WTC11 (cell line): ENCODE results near the gene PAPPA2. TPM values are rescaled to one million over a fixed set of nuclear protein-coding genes. Genes with fewer than 3 reads are reported as not detected.

ENCODE experiments used
- ATAC-seq: fragments of 200-7000 bp; cut with Tn5 transposase; 2 replicates; pipeline ENCODE4 v1.10.0; 2021; ENCODE audit warnings: mild to moderate bottlenecking, moderate library complexity
- CTCF ChIA-PET: fragments of 300-600 bp; sonication (Branson Sonifier 250); formaldehyde crosslinking; loops from one replicate; lab custom pipeline; 2021; ENCODE audit warnings: antibody characterized with exemption; lab: Charles Lee
- POLR2A ChIA-PET: fragments of 350-600 bp; sonication (Branson Sonifier 250); formaldehyde crosslinking; loops from one replicate; lab custom pipeline; 2021; ENCODE audit warnings: antibody characterized with exemption; lab: Charles Lee
- DNase-seq: peaks from one replicate; pipeline ENCODE4 v3.0.0; 2021; ENCODE audit warnings: low spot score
- H3K27ac Mint-ChIP-seq: 2 replicates; pipeline ENCODE4 v1.8.0; 2021; ENCODE audit warnings: mixed read lengths
- H3K27me3 Mint-ChIP-seq: 2 replicates; pipeline ENCODE4 v1.8.0; 2021; ENCODE audit warnings: low read depth, mild to moderate bottlenecking, moderate library complexity, mixed read lengths
- H3K36me3 Mint-ChIP-seq: 2 replicates; pipeline ENCODE4 v1.8.0; 2021; ENCODE audit warnings: mixed read lengths
- H3K4me1 Mint-ChIP-seq: 2 replicates; pipeline ENCODE4 v1.8.0; 2022; ENCODE audit warnings: mixed read lengths
- H3K4me3 Mint-ChIP-seq: 2 replicates; pipeline ENCODE4 v1.8.0; 2021; ENCODE audit warnings: mild to moderate bottlenecking, moderate library complexity, mixed read lengths
- H3K9me3 Mint-ChIP-seq: 2 replicates; pipeline ENCODE4 v1.8.0; 2021; ENCODE audit warnings: mixed read lengths
- ATF1 ChIP-seq: sonication (generic); formaldehyde crosslinking; IDR thresholded peaks from 2 replicates; pipeline ENCODE4 v1.8.1; 2023; ENCODE audit warnings: mild to moderate bottlenecking, moderate library complexity, missing genetic modification reagents
- ATF2 ChIP-seq: sonication (generic); formaldehyde crosslinking; IDR thresholded peaks from 2 replicates; pipeline ENCODE4 v1.8.1; 2022; ENCODE audit warnings: low read depth, missing genetic modification reagents, borderline replicate concordance
- E2F4 ChIP-seq: sonication (generic); formaldehyde crosslinking; IDR thresholded peaks from 2 replicates; pipeline ENCODE4 v1.8.1; 2022; ENCODE audit warnings: low read depth, mild to moderate bottlenecking, moderate library complexity, missing genetic modification reagents, borderline replicate concordance
- ESRRA ChIP-seq: sonication (generic); formaldehyde crosslinking; IDR thresholded peaks from 2 replicates; pipeline ENCODE4 v1.8.1; 2022; ENCODE audit warnings: mild to moderate bottlenecking, missing genetic modification reagents, borderline replicate concordance
- FOXK1 ChIP-seq: sonication (generic); formaldehyde crosslinking; IDR thresholded peaks from 2 replicates; pipeline ENCODE4 v1.8.0; 2022; ENCODE audit warnings: mild to moderate bottlenecking, moderate library complexity, missing genetic modification reagents
- FOXP1 ChIP-seq: sonication (generic); formaldehyde crosslinking; IDR thresholded peaks from 2 replicates; pipeline ENCODE4 v1.8.0; 2022; ENCODE audit warnings: missing genetic modification reagents, mild to moderate bottlenecking, moderate library complexity, borderline replicate concordance
- GABPB1 ChIP-seq: sonication (generic); formaldehyde crosslinking; IDR thresholded peaks from 2 replicates; pipeline ENCODE4 v1.8.1; 2023; ENCODE audit warnings: mild to moderate bottlenecking, missing genetic modification reagents
- GTF2I ChIP-seq: fragments of 250-450 bp; sonication (Bioruptor Pico); conservative IDR thresholded peaks from 2 replicates; pipeline ENCODE4 v1.4.0; 2021; ENCODE audit warnings: mild to moderate bottlenecking
- IRF2 ChIP-seq: sonication (generic); formaldehyde crosslinking; IDR thresholded peaks from 2 replicates; pipeline ENCODE4 v1.8.0; 2022; ENCODE audit warnings: low read depth, missing genetic modification reagents, borderline replicate concordance
- JAZF1 ChIP-seq: fragments of 250-450 bp; sonication (Bioruptor Pico); IDR thresholded peaks from 2 replicates; pipeline ENCODE4 v1.9.0; 2021; ENCODE audit warnings: moderate library complexity, mild to moderate bottlenecking, inconsistent platforms
- MLX ChIP-seq: sonication (generic); formaldehyde crosslinking; IDR thresholded peaks from 2 replicates; pipeline ENCODE4 v1.8.1; 2023; ENCODE audit warnings: mild to moderate bottlenecking, missing genetic modification reagents, moderate library complexity
- SMAD3 ChIP-seq: sonication (generic); formaldehyde crosslinking; IDR thresholded peaks from 2 replicates; pipeline ENCODE4 v1.8.0; 2022; ENCODE audit warnings: missing genetic modification reagents, mild to moderate bottlenecking, borderline replicate concordance
- SP1 ChIP-seq: sonication (generic); formaldehyde crosslinking; conservative IDR thresholded peaks from 2 replicates; pipeline ENCODE4 v1.8.1; 2022; ENCODE audit warnings: missing genetic modification reagents
- USF2 ChIP-seq: sonication (generic); formaldehyde crosslinking; IDR thresholded peaks from 2 replicates; pipeline ENCODE4 v1.8.1; 2023; ENCODE audit warnings: mild to moderate bottlenecking, missing genetic modification reagents, moderate library complexity
- ZNF263 ChIP-seq: sonication (generic); formaldehyde crosslinking; IDR thresholded peaks from 2 replicates; pipeline ENCODE4 v1.8.1; 2022; ENCODE audit warnings: low read depth, mild to moderate bottlenecking, moderate library complexity, missing genetic modification reagents
- ZNF416 ChIP-seq: fragments of 250-450 bp; sonication (Bioruptor Pico); IDR thresholded peaks from 2 replicates; pipeline ENCODE4 v1.9.0; 2021; ENCODE audit warnings: mild to moderate bottlenecking, inconsistent platforms
- ZNF512 ChIP-seq: sonication (generic); formaldehyde crosslinking; IDR thresholded peaks from 2 replicates; pipeline ENCODE4 v1.8.1; 2022; ENCODE audit warnings: missing genetic modification reagents, borderline replicate concordance
- ZNF671 ChIP-seq: fragments of 250-450 bp; sonication (Bioruptor Pico); IDR thresholded peaks from 2 replicates; pipeline ENCODE4 v1.8.0; 2021; ENCODE audit warnings: mild to moderate bottlenecking
- total RNA-seq: library from RNA; stranded (reverse); gene quantifications from 3 replicates; pipeline ENCODE4 v1.2.3, GENCODE V29; 2021
- TF ChIP-seq, protein P1 (sequence below): sonication (generic); formaldehyde crosslinking; IDR thresholded peaks from 2 replicates; pipeline ENCODE4 v1.8.0; 2023; ENCODE audit warnings: mild to moderate bottlenecking, missing genetic modification reagents
- TF ChIP-seq, protein P2 (sequence below): sonication (generic); formaldehyde crosslinking; IDR thresholded peaks from 2 replicates; pipeline ENCODE4 v1.8.0; 2022; ENCODE audit warnings: mild to moderate bottlenecking, missing genetic modification reagents
- TF ChIP-seq, protein P3 (sequence below): sonication (generic); formaldehyde crosslinking; IDR thresholded peaks from 2 replicates; pipeline ENCODE4 v1.8.1; 2023; ENCODE audit warnings: mild to moderate bottlenecking, missing genetic modification reagents

The PAPPA2 gene
- total RNA-seq, 1 experiment from 2014 or later = 0.74 TPM

DNA sequence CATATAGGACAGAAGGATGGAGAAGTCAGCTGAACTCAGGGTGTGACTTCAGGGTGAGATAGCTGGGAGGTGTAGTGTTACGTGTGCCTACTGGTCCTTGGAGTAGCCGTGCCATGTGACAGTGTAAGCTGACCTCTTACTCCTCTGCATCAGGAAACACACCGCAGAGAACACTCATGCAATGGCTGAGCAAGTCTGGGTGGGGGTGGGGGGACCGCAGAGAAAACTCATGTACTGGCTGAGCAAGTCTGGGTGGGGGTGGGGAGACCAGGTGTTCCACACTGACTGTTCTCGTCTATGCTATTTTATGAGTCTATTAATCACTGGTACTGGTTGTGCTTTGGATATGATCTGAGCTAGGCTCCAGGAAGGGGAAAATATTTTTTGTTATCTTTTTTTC is 233.1 kb downstream of the PAPPA2 start:
- ATAC-seq = peak; percentile 89
- Mint-ChIP-seq H3K27me3 (no peaks in the 10 kb centered on the region), H3K4me1 (peaks cover 26% of the 10 kb centered on the region), H3K36me3 (no peaks in the 10 kb centered on the region), H3K9me3 (no peaks in the 10 kb centered on the region), H3K4me3 (no peak overlapping the region), H3K27ac (no peak overlapping the region)
- ChIA-PET CTCF (no interaction called here), POLR2A (no interaction called here)
- DNase-seq = peak; percentile 17
- TF ChIP-seq, protein P1, sequence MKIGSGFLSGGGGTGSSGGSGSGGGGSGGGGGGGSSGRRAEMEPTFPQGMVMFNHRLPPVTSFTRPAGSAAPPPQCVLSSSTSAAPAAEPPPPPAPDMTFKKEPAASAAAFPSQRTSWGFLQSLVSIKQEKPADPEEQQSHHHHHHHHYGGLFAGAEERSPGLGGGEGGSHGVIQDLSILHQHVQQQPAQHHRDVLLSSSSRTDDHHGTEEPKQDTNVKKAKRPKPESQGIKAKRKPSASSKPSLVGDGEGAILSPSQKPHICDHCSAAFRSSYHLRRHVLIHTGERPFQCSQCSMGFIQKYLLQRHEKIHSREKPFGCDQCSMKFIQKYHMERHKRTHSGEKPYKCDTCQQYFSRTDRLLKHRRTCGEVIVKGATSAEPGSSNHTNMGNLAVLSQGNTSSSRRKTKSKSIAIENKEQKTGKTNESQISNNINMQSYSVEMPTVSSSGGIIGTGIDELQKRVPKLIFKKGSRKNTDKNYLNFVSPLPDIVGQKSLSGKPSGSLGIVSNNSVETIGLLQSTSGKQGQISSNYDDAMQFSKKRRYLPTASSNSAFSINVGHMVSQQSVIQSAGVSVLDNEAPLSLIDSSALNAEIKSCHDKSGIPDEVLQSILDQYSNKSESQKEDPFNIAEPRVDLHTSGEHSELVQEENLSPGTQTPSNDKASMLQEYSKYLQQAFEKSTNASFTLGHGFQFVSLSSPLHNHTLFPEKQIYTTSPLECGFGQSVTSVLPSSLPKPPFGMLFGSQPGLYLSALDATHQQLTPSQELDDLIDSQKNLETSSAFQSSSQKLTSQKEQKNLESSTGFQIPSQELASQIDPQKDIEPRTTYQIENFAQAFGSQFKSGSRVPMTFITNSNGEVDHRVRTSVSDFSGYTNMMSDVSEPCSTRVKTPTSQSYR (CRISPR knock-in tag) = no peak
- TF ChIP-seq USF2 (CRISPR knock-in tag) = peak; percentile 72

DNA sequence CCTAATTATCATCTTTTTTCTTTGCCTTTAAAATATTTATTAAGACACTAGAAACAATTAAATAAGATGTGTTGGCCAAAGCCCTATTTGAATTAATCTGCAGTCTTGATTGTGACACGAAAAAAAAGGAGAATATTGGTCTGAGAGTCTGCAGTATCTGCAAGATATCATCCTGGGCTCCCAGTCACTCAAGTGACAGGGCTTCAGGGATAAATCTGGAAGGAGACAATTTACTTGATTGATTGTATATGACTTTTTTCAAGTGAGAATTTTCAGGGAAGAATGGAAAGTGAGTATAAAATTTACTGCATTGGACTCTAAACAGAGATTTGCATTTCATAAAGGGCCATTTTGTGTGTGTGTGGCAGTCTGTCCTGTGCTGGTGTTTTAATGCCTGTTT is 233.7 kb downstream of the PAPPA2 start:
- ChIA-PET CTCF (no interaction called here), POLR2A (no interaction called here)
- no peaks in the 10 kb centered on the region for H3K27me3 Mint-ChIP-seq
- no peaks in the 10 kb centered on the region for H3K36me3 Mint-ChIP-seq
- H3K27ac Mint-ChIP-seq = no peak overlapping the region
- H3K4me3 Mint-ChIP-seq = no peak overlapping the region
- no peak for ATAC-seq
- no peak for DNase-seq
- TF ChIP-seq, protein P2, sequence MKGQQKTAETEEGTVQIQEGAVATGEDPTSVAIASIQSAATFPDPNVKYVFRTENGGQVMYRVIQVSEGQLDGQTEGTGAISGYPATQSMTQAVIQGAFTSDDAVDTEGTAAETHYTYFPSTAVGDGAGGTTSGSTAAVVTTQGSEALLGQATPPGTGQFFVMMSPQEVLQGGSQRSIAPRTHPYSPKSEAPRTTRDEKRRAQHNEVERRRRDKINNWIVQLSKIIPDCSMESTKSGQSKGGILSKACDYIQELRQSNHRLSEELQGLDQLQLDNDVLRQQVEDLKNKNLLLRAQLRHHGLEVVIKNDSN (CRISPR knock-in tag) = no peak
- TF ChIP-seq MLX (CRISPR knock-in tag) (no peak), IRF2 (CRISPR knock-in tag) (no peak), FOXP1 (CRISPR knock-in tag) (no peak), GTF2I (CRISPR knock-in tag) (no peak), JAZF1 (CRISPR knock-in tag) (no peak), ZNF671 (CRISPR knock-in tag) (no peak), ATF2 (CRISPR knock-in tag) (no peak), ATF1 (no peak), SP1 (no peak), FOXK1 (CRISPR knock-in tag) (no peak), SMAD3 (CRISPR knock-in tag) (no peak), ZNF416 (no peak)
- TF ChIP-seq, protein P3, sequence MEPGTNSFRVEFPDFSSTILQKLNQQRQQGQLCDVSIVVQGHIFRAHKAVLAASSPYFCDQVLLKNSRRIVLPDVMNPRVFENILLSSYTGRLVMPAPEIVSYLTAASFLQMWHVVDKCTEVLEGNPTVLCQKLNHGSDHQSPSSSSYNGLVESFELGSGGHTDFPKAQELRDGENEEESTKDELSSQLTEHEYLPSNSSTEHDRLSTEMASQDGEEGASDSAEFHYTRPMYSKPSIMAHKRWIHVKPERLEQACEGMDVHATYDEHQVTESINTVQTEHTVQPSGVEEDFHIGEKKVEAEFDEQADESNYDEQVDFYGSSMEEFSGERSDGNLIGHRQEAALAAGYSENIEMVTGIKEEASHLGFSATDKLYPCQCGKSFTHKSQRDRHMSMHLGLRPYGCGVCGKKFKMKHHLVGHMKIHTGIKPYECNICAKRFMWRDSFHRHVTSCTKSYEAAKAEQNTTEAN (CRISPR knock-in tag) = no peak
- H3K9me3 Mint-ChIP-seq = no peaks in the 10 kb centered on the region
- H3K4me1 Mint-ChIP-seq = peaks cover 26% of the 10 kb centered on the region

GRCh38 chr1:176699821-176700220 is 236.8 kb downstream of the PAPPA2 start:
- Mint-ChIP-seq H3K27me3 (no peaks in the 10 kb centered on the region), H3K27ac (no peak overlapping the region), H3K36me3 (no peaks in the 10 kb centered on the region), H3K4me1 (peaks cover 22% of the 10 kb centered on the region), H3K9me3 (no peaks in the 10 kb centered on the region), H3K4me3 (no peak overlapping the region)
- DNase-seq (no peak), ATAC-seq (no peak)
- ChIA-PET POLR2A (no interaction called here), CTCF (no interaction called here)
- TF ChIP-seq GABPB1 (no peak), E2F4 (no peak), ZNF512 (CRISPR knock-in tag) (no peak), ESRRA (CRISPR knock-in tag) (no peak), ZNF263 (CRISPR knock-in tag) (no peak), ATF2 (CRISPR knock-in tag) (no peak)
